Neural cell (in vitro differentiated cells): Measurements from ENCODE around the gene CEP20.
"Not testable (repeated sequence)": the region's sequence is repeated elsewhere in the genome, so short reads cannot be mapped to it uniquely, and the experiment has no call there.

Experiments used
- EP300 ChIP-seq: fragments of 450-650 bp; conservative IDR thresholded peaks from 2 replicates; pipeline ENCODE4 v1.6.1; 2014; ENCODE audit warnings: antibody characterized with exemption, mild to moderate bottlenecking, moderate library complexity; ENCODE audit not compliant: poor library complexity, severe bottlenecking
- EZH2 ChIP-seq: fragments of 200-600, 300-800 bp; shearing (Covaris generic), sonication (generic); IDR thresholded peaks from 2 replicates; pipeline ENCODE4 v1.6.1; 2014; ENCODE audit warnings: antibody characterized with exemption, low read length, borderline replicate concordance, mild to moderate bottlenecking; ENCODE audit not compliant: insufficient read depth, poor library complexity, severe bottlenecking
- POLR2AphosphoS5 ChIP-seq: IDR thresholded peaks from 2 replicates; pipeline ENCODE4 v1.6.1; 2012
- RAD21 ChIP-seq: fragments of 450-650 bp; conservative IDR thresholded peaks from 2 replicates; pipeline ENCODE4 v1.6.1; 2014; ENCODE audit warnings: antibody characterized with exemption, mild to moderate bottlenecking, moderate library complexity
- REST ChIP-seq: IDR thresholded peaks from 2 replicates; pipeline ENCODE4 v1.6.1; 2012; ENCODE audit warnings: borderline replicate concordance
- TAF1 ChIP-seq: IDR thresholded peaks from 2 replicates; pipeline ENCODE4 v1.6.1; 2012; ENCODE audit warnings: low read depth
- TF ChIP-seq, protein P1 (sequence below): fragments of 450-650 bp; IDR thresholded peaks from 2 replicates; pipeline ENCODE4 v1.5.1; 2014; ENCODE audit warnings: antibody characterized with exemption, mild to moderate bottlenecking, moderate library complexity; ENCODE audit not compliant: poor library complexity, severe bottlenecking

GRCh38 chr16:15918314-15918713, 29.9 kb upstream of the CEP20 start:
- TF ChIP-seq EZH2, EP300, POLR2AphosphoS5, REST, TAF1, RAD21: not testable (repeated sequence)
- TF ChIP-seq, protein P1, sequence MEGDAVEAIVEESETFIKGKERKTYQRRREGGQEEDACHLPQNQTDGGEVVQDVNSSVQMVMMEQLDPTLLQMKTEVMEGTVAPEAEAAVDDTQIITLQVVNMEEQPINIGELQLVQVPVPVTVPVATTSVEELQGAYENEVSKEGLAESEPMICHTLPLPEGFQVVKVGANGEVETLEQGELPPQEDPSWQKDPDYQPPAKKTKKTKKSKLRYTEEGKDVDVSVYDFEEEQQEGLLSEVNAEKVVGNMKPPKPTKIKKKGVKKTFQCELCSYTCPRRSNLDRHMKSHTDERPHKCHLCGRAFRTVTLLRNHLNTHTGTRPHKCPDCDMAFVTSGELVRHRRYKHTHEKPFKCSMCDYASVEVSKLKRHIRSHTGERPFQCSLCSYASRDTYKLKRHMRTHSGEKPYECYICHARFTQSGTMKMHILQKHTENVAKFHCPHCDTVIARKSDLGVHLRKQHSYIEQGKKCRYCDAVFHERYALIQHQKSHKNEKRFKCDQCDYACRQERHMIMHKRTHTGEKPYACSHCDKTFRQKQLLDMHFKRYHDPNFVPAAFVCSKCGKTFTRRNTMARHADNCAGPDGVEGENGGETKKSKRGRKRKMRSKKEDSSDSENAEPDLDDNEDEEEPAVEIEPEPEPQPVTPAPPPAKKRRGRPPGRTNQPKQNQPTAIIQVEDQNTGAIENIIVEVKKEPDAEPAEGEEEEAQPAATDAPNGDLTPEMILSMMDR, result not testable (repeated sequence)
